HepG2 (cell line): ENCODE results near the gene SIK3. TPM values are rescaled to one million over a fixed set of nuclear protein-coding genes. Genes with fewer than 3 reads are reported as not detected.

Experiments
- ATF3 ChIP-seq: sonication (generic); formaldehyde crosslinking; IDR thresholded peaks from 2 replicates; pipeline ENCODE4 v1.4.0; 2020; ENCODE audit warnings: missing genetic modification reagents
- CEBPB ChIP-seq: IDR thresholded peaks from 2 replicates; pipeline ENCODE4 v1.6.1; 2011; ENCODE audit warnings: low read depth, low read length, improper control_type of control experiment, borderline replicate concordance
- CHCHD3 ChIP-seq: sonication (generic); formaldehyde crosslinking; IDR thresholded peaks from 2 replicates; pipeline ENCODE4 v1.8.0; 2022; ENCODE audit warnings: mild to moderate bottlenecking, missing genetic modification reagents, moderate library complexity
- CREB1 ChIP-seq, 2 experiments: fragments of 450-650 bp in 1 of 2; IDR thresholded peaks; 2 replicates each; pipeline ENCODE4 v1.6.1; 2016 to 2017; ENCODE audit warnings: control low read depth in 1 of 2, mild to moderate bottlenecking in 1 of 2, missing compliant biosample characterization in 1 of 2, missing genetic modification characterization in 1 of 2
- IKZF1 ChIP-seq: fragments of 450-650 bp; IDR thresholded peaks from 2 replicates; pipeline ENCODE4 v1.7.1; 2016
- KMT2A ChIP-seq: sonication (generic); formaldehyde crosslinking; IDR thresholded peaks from 2 replicates; pipeline ENCODE4 v1.4.0; 2020; ENCODE audit warnings: missing genetic modification reagents
- LCORL ChIP-seq, 2 experiments: fragments of 450-650 bp in 1 of 2; sonication (generic) in 1 of 2; formaldehyde crosslinking in 1 of 2; IDR thresholded peaks; 2 replicates each; pipeline versions ENCODE4 v1.5.0 to v1.6.1; 2017 to 2020; ENCODE audit warnings: antibody characterized with exemption in 1 of 2, missing genetic modification reagents in 1 of 2
- MAZ ChIP-seq, 2 experiments: sonication (generic) in 1 of 2; formaldehyde crosslinking in 1 of 2; IDR thresholded peaks; 2 replicates each; pipeline versions ENCODE4 v1.5.0 to v1.6.1; 2012 to 2020; ENCODE audit warnings: low read depth in 2 of 2, mild to moderate bottlenecking in 2 of 2, borderline replicate concordance in 1 of 2, improper control_type of control experiment in 1 of 2, low read length in 1 of 2, missing genetic modification reagents in 1 of 2, moderate library complexity in 1 of 2
- MIER2 ChIP-seq: IDR thresholded peaks from 2 replicates; pipeline ENCODE4 v1.6.1; 2016; ENCODE audit warnings: missing biosample characterization, missing genetic modification reagents
- MLX ChIP-seq: IDR thresholded peaks from 2 replicates; pipeline ENCODE4 v1.6.1; 2016
- MXI1 ChIP-seq: IDR thresholded peaks from 3 replicates; pipeline ENCODE4 v1.6.1; 2012; ENCODE audit warnings: low read depth, low read length, inconsistent platforms, borderline replicate concordance
- PCBP2 ChIP-seq: fragments of 200-400 bp; formaldehyde crosslinking; optimal IDR thresholded peaks from 2 replicates; pipeline ENCODE3; 2018; ENCODE audit warnings: low read length, low read depth; ENCODE audit not compliant: poor library complexity, severe bottlenecking
- PHB2 ChIP-seq: fragments of 450-650 bp; IDR thresholded peaks from 2 replicates; pipeline ENCODE4 v1.6.1; 2018; ENCODE audit not compliant: partially characterized antibody
- SCMH1 ChIP-seq: sonication (generic); formaldehyde crosslinking; IDR thresholded peaks from 2 replicates; pipeline ENCODE4 v1.9.0; 2021; ENCODE audit warnings: missing genetic modification reagents, mild to moderate bottlenecking, borderline replicate concordance
- SP2 ChIP-seq: sonication (generic); formaldehyde crosslinking; IDR thresholded peaks from 2 replicates; pipeline ENCODE4 v1.5.1; 2020; ENCODE audit warnings: mild to moderate bottlenecking, missing genetic modification reagents
- U2AF2 ChIP-seq: fragments of 200-400 bp; formaldehyde crosslinking; IDR thresholded peaks from 2 replicates; pipeline ENCODE4 v1.6.1; 2017; ENCODE audit warnings: low read depth, mild to moderate bottlenecking, low read length
- ZBTB25 ChIP-seq: IDR thresholded peaks from 2 replicates; pipeline ENCODE4 v1.6.1; 2018; ENCODE audit warnings: missing genetic modification reagents
- ZBTB42 ChIP-seq: sonication (generic); formaldehyde crosslinking; IDR thresholded peaks from 2 replicates; pipeline ENCODE4 v1.5.0; 2020; ENCODE audit warnings: mild to moderate bottlenecking, missing genetic modification reagents
- ZC3H13 ChIP-seq: sonication (generic); formaldehyde crosslinking; IDR thresholded peaks from 2 replicates; pipeline ENCODE4 v1.8.1; 2023; ENCODE audit warnings: mild to moderate bottlenecking, missing genetic modification reagents, moderate library complexity
- ZFP62 ChIP-seq: sonication (generic); formaldehyde crosslinking; IDR thresholded peaks from 2 replicates; pipeline ENCODE4 v1.4.0; 2020; ENCODE audit warnings: missing genetic modification reagents
- ZKSCAN8 ChIP-seq: IDR thresholded peaks from 2 replicates; pipeline ENCODE4 v1.6.1; 2016; ENCODE audit warnings: borderline replicate concordance, missing genetic modification reagents, missing compliant biosample characterization
- ZNF333 ChIP-seq: sonication (generic); formaldehyde crosslinking; IDR thresholded peaks from 2 replicates; pipeline ENCODE4 v1.4.0; 2020; ENCODE audit warnings: mild to moderate bottlenecking, missing genetic modification reagents, borderline replicate concordance
- ZNF484 ChIP-seq: sonication (generic); formaldehyde crosslinking; IDR thresholded peaks from 2 replicates; pipeline ENCODE4 v1.5.1; 2020; ENCODE audit warnings: mild to moderate bottlenecking, low read depth, missing genetic modification reagents, borderline replicate concordance
- ZNF501 ChIP-seq: sonication (generic); formaldehyde crosslinking; IDR thresholded peaks from 2 replicates; pipeline ENCODE4 v1.5.1; 2020; ENCODE audit warnings: mild to moderate bottlenecking, moderate library complexity, missing genetic modification reagents
- ZNF546 ChIP-seq: sonication (generic); formaldehyde crosslinking; conservative IDR thresholded peaks from 2 replicates; pipeline ENCODE4 v1.8.1; 2023; ENCODE audit warnings: mild to moderate bottlenecking, missing genetic modification reagents
- ZNF619 ChIP-seq: sonication (generic); formaldehyde crosslinking; IDR thresholded peaks from 2 replicates; pipeline ENCODE4 v1.4.0; 2020; ENCODE audit warnings: mild to moderate bottlenecking, missing genetic modification reagents
- ZNF746 ChIP-seq: sonication (generic); formaldehyde crosslinking; IDR thresholded peaks from 2 replicates; pipeline ENCODE4 v1.8.0; 2022; ENCODE audit warnings: mild to moderate bottlenecking, missing genetic modification reagents
- ZNF782 ChIP-seq: sonication (generic); formaldehyde crosslinking; IDR thresholded peaks from 2 replicates; pipeline ENCODE4 v1.4.0; 2020; ENCODE audit warnings: missing genetic modification reagents, mild to moderate bottlenecking, borderline replicate concordance
- ZNF839 ChIP-seq: sonication (generic); formaldehyde crosslinking; IDR thresholded peaks from 2 replicates; pipeline ENCODE4 v1.4.0; 2020; ENCODE audit warnings: missing genetic modification reagents, mild to moderate bottlenecking, borderline replicate concordance
- polyA plus RNA-seq, 8 experiments: library from polyadenylated mRNA; depleted of rRNA in 3 of 8; stranded (reverse) in 7 of 8; unstranded in 1 of 8; fragments of >200 nt; fragmentation: Illumina TruSeq in 4 of 8; extraction: Trizol in 4 of 8; gene quantifications; 2 replicates each; pipeline versions ENCODE4 v1.2.1 to v1.2.3, GENCODE V29; 2011 to 2016; ENCODE audit warnings: low read depth in 4 of 8, missing spikeins in 1 of 8, mixed read lengths in 1 of 8; ENCODE audit not compliant: insufficient read depth in 1 of 8
- total RNA-seq, 5 experiments: library from RNA; depleted of rRNA; stranded (reverse); fragments of >200 nt; fragmentation: Illumina TruSeq; extraction: Trizol; gene quantifications; 2 replicates each; pipeline ENCODE4 v1.2.3, GENCODE V29; 2016; ENCODE audit warnings: low read depth in 1 of 5
- TF ChIP-seq, protein P1 (sequence below): sonication (generic); formaldehyde crosslinking; IDR thresholded peaks from 2 replicates; pipeline ENCODE4 v1.8.1; 2023; ENCODE audit warnings: mild to moderate bottlenecking, missing genetic modification reagents, borderline replicate concordance

The SIK3 gene
- total and polyA plus RNA-seq, 2 of the 13 experiments (the other 11 are each of a cell fraction or from before 2014, with no cell fraction given) = 5.7 to 9.8 TPM

DNA sequence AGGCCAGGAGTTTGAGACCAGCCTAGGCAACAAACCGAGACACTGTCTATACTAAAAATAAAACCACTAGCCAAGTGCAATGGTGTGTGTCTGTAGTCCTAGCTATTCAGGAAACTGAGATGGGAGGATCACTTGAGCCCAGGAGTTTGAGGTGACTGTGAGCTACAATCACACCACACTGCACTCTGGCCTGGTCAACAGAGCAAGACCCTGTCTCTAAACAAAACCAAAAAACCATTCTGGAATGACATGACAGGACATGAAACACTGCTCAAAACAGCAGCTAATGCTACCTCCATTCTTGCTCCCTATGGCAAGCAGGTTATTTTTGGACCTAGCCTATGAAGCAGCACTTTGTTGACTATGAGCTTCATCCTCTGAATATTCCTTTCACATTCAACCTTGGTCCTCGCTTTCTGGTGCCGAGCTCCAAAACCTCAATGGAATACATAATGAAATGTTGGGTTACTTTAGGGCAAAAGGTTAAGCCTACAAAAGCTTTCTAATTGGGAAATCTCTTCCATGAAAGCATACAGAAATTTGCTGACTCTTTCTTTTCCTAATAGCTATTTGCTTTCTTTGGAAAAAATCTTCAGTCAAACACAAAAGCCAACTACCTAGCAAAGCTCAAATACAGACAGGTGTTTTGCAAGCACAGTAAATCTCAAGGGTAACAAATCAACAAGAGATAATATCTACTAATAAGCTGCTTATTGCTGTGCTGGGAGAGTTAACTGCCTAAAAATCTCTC lies 21.1 kb downstream of the SIK3 start (continued):
- no peak for TF ChIP-seq ATF3 (CRISPR knock-in tag)
- TF ChIP-seq ZBTB25 (CRISPR knock-in tag) = peak; percentile 42; the same call in 1 of the 2 replicates
- TF ChIP-seq ZFP62 (CRISPR knock-in tag) = no peak
- TF ChIP-seq ZBTB42 = no peak
- no peak for TF ChIP-seq ZNF619 (CRISPR knock-in tag)
- TF ChIP-seq, protein P1, sequence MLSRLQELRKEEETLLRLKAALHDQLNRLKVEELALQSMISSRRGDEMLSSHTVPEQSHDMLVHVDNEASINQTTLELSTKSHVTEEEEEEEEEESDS (CRISPR knock-in tag) = no peak
- no peak for TF ChIP-seq PCBP2
- no peak for TF ChIP-seq ZNF501
- TF ChIP-seq CREB1 (IDR thresholded peaks at IDR 0.05) = no peak
- no peak for TF ChIP-seq CREB1 (CRISPR knock-in tag; IDR thresholded peaks at IDR 0.05)
- peak; percentile 45; the same call in 1 of the 2 replicates for TF ChIP-seq ZKSCAN8 (CRISPR knock-in tag)
- TF ChIP-seq MIER2 (CRISPR knock-in tag) = no peak
- TF ChIP-seq ZNF546 = no peak
- TF ChIP-seq ZC3H13 (CRISPR knock-in tag) = no peak
- no peak for TF ChIP-seq CHCHD3 (CRISPR knock-in tag)
- TF ChIP-seq CEBPB = peak; percentile 69
- TF ChIP-seq ZNF484 = no peak
- TF ChIP-seq ZNF746 (CRISPR knock-in tag) = no peak
- no peak for TF ChIP-seq SCMH1
- TF ChIP-seq SP2 (CRISPR knock-in tag) = no peak
- no peak for TF ChIP-seq IKZF1
- peak; percentile 26; the same call in 1 of the 2 replicates for TF ChIP-seq LCORL (IDR thresholded peaks at IDR 0.05)
- TF ChIP-seq LCORL (CRISPR knock-in tag; IDR thresholded peaks at IDR 0.05) = peak; percentile 56; the same call in 1 of the 2 replicates
- no peak for TF ChIP-seq MXI1
- TF ChIP-seq PHB2 = no peak
- TF ChIP-seq MLX = no peak
- TF ChIP-seq ZNF333 (CRISPR knock-in tag) = no peak
- TF ChIP-seq MAZ (IDR thresholded peaks at IDR 0.05; ENCODE audit: borderline replicate concordance, low read depth, low read length) = no peak
- no peak for TF ChIP-seq MAZ (CRISPR knock-in tag; IDR thresholded peaks at IDR 0.05; ENCODE audit: low read depth)
- TF ChIP-seq KMT2A (CRISPR knock-in tag) = no peak
- no peak for TF ChIP-seq ZNF839 (CRISPR knock-in tag)
- no peak for TF ChIP-seq ZNF782 (CRISPR knock-in tag)
- no peak for TF ChIP-seq U2AF2
